HG03432 (cell line): ENCODE results near the gene SPATA31D3.
"Not testable (repeated sequence)": the region's sequence is repeated elsewhere in the genome, so short reads cannot be mapped to it uniquely, and the experiment has no call there.

Experiments
- ATAC-seq: cut with Tn5 transposase; IDR thresholded peaks from one replicate; pipeline ENCODE4 v1.9.1; 2021; ENCODE audit warnings: mild to moderate bottlenecking, moderate library complexity; ENCODE audit not compliant: unreplicated experiment

The SPATA31D3 gene

GRCh38 chr9:81976351-81976750 lies 33.1 kb downstream of the SPATA31D3 start:
- ATAC-seq = no peak

GRCh38 chr9:81979196-81979595 lies 35.9 kb downstream of the SPATA31D3 start:
- peak; percentile 88 for ATAC-seq

- ATAC-seq = no peak
Measured at GRCh38 chr9:81980568-81980967, 37.3 kb downstream of the SPATA31D3 start.

GRCh38 chr9:81981883-81982282 lies 38.6 kb downstream of the SPATA31D3 start:
- ATAC-seq = no peak

GRCh38 chr9:81984928-81985327 lies 41.6 kb downstream of the SPATA31D3 start:
- ATAC-seq = no peak

- ATAC-seq = no peak
Measured at GRCh38 chr9:81986051-81986450, 42.8 kb downstream of the SPATA31D3 start.

- not testable (repeated sequence) for ATAC-seq
Measured at GRCh38 chr9:81988472-81988871, 45.2 kb downstream of the SPATA31D3 start, which contains the start of gene SPATA31D1. SPATA31D1 (plus strand) TSS chr9:81988772; CDS start chr9:81988819, 47 bp downstream.

GRCh38 chr9:81989700-81990099 lies 46.4 kb downstream of the SPATA31D3 start:
- ATAC-seq = no peak

- ATAC-seq = no peak
Measured at GRCh38 chr9:81993656-81994055, 50.4 kb downstream of the SPATA31D3 start.
